WERI-Rb-1 (cell line): ENCODE results near the gene CUTA.
A peak's percentile ranks its signal among the peaks of the same experiment; 100 is the strongest.

ENCODE experiments used
- DNase-seq: peaks from one replicate; pipeline ENCODE4 v3.0.0-alpha.2; 2020
- H3K27ac ChIP-seq: fragments of 250-450 bp; sonication (Bioruptor Pico); 2 replicates; pipeline ENCODE4 v1.5.1; 2020; ENCODE audit warnings: mild to moderate bottlenecking, moderate library complexity
- H3K27me3 ChIP-seq: fragments of 250-450 bp; sonication (Bioruptor Pico); 2 replicates; pipeline ENCODE4 v1.5.1; 2021; ENCODE audit warnings: mild to moderate bottlenecking, low read depth, moderate library complexity; ENCODE audit not compliant: insufficient read depth, severe bottlenecking
- H3K36me3 ChIP-seq: fragments of 250-450 bp; sonication (Bioruptor Pico); 2 replicates; pipeline ENCODE4 v1.5.1; 2020; ENCODE audit warnings: mild to moderate bottlenecking, moderate library complexity
- H3K4me3 ChIP-seq: 2 replicates; pipeline ENCODE4 v1.5.1; 2011; ENCODE audit warnings: low read depth, mild to moderate bottlenecking, control low read depth, low read length
- H3K9me3 ChIP-seq: fragments of 250-450 bp; sonication (Bioruptor Pico); 2 replicates; pipeline ENCODE4 v1.5.1; 2021; ENCODE audit warnings: mild to moderate bottlenecking, moderate library complexity; ENCODE audit not compliant: severe bottlenecking
- TF ChIP-seq, protein P1 (sequence below): IDR thresholded peaks from 2 replicates; pipeline ENCODE4 v1.5.1; 2011; ENCODE audit warnings: low read depth, mild to moderate bottlenecking, control low read depth, inconsistent platforms, low read length

CUTA gene

DNA sequence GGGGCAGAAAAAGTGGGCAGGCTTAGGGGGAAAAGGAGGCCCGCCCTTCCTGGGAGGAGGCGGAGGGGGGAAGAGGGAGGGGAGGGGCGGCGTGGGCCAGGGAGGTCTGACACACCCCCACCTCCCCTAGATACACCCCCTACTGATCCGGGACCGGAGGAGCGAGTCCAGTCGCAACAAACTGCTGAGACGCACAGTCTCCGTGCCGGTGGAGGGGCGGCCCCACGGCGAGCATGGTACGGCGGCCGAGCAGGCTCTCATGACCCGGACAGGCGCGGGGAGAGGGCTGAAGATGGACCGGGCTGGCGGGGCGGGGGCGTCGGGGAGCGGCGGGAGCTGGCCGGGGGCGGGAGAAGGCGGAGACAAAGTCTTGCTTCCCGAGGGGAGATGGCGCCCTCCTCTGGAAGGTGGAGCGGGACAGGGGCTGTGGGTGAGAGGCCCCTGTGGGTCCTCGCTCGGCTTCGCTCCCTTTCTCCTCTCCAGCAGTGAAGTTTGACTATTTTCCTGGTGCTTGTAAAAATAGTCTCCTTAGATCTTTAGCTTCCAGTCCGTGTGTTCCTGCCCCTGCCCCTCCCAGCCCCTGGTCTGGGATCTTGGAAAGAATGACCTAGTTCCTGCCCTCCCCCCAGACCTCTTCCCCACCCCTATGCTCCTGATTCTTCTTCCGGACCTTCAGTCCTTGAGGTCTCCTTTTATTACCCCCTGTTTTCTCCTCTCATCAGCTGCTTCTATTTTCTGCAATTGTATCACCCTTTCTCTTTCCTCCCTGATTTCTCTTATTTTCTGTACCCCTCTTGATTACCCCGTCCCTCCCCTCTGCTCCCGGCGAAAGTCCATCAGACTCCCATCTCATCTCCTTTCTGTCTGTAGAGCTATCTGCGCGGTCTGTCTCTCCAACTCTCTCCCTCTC, 8.0 kb upstream of the CUTA start:
- H3K4me3 ChIP-seq = peak overlapping the region; percentile 49
- H3K36me3 ChIP-seq = peaks cover 64% of the 10 kb centered on the region
- peak; percentile 99 for DNase-seq
- TF ChIP-seq, protein P1, sequence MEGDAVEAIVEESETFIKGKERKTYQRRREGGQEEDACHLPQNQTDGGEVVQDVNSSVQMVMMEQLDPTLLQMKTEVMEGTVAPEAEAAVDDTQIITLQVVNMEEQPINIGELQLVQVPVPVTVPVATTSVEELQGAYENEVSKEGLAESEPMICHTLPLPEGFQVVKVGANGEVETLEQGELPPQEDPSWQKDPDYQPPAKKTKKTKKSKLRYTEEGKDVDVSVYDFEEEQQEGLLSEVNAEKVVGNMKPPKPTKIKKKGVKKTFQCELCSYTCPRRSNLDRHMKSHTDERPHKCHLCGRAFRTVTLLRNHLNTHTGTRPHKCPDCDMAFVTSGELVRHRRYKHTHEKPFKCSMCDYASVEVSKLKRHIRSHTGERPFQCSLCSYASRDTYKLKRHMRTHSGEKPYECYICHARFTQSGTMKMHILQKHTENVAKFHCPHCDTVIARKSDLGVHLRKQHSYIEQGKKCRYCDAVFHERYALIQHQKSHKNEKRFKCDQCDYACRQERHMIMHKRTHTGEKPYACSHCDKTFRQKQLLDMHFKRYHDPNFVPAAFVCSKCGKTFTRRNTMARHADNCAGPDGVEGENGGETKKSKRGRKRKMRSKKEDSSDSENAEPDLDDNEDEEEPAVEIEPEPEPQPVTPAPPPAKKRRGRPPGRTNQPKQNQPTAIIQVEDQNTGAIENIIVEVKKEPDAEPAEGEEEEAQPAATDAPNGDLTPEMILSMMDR = peak; percentile 95
- peak overlapping the region; percentile 79 for H3K27ac ChIP-seq
- H3K9me3 ChIP-seq = no peaks in the 10 kb centered on the region
- H3K27me3 ChIP-seq = no peaks in the 10 kb centered on the region

DNA sequence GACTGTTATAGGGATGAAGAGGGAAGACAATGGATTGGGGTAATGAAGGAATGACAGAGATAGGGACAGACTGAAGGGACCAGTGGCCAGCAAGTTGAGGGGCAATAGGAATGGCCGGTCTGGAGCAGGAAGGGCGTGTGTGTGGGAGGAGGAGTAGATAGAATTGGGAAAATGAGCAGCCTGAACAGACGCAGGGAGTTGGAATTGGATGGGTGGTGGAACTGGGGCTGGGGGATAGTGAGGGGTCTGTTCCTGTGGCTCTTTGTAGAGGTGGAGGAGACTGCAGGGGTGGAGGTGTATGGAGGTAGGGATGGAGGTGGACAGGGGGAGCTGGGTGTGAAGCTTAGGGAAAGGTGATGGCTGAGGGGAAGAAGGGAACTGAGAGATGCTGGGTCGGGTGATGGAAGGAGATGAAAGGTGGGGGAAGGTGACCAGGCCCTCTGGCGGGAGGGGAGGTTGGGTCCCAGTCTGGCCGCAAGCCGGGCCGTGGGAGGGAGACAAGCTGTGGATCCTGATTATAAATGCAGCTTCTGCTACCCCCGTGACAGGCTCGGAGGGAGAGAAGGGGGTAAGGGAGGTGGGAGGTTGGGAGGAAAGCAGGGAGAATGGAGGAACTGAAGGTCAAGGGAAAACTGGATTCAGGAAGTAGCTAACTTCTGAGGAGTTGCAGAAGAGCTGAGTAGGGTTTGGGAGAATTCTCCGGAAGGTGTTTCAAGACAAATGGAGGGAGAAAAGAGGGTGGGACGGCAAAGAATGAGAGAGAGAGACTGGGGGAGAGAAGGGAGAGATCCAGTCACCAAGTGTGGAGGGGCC, 7.2 kb upstream of the CUTA start:
- TF ChIP-seq, protein P1 = no peak
- Histone ChIP-seq H3K27ac (peak overlapping the region; percentile 79), H3K36me3 (peaks cover 56% of the 10 kb centered on the region), H3K27me3 (no peaks in the 10 kb centered on the region), H3K4me3 (peak overlapping the region; percentile 49), H3K9me3 (no peaks in the 10 kb centered on the region)
- DNase-seq = peak; percentile 44

- Histone ChIP-seq H3K36me3 (peaks cover 47% of the 10 kb centered on the region), H3K27ac (no peak overlapping the region), H3K9me3 (no peaks in the 10 kb centered on the region), H3K27me3 (no peaks in the 10 kb centered on the region), H3K4me3 (no peak overlapping the region)
- TF ChIP-seq, protein P1 = no peak
- DNase-seq = no peak
These were observed 5.9 kb upstream of the CUTA start for GRCh38 chr6:33423777-33424176.

DNA sequence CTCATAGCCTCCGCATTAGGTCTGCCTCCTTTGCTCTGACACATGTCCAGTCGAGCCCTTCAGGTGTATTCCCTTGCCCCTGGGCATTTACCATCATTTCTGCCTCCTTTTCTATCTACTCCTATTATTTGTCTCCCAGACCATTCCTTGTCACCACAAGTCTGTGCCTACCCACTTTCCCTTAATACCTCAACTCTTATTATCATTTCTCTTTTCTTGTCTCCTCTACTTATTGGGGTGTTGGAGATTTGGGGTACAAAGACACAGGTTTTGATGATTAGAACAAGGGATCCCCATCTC, 3.4 kb upstream of the CUTA start:
- no peak for DNase-seq
- TF ChIP-seq, protein P1 = no peak
- H3K4me3 ChIP-seq = peak overlapping the region; percentile 51
- H3K9me3 ChIP-seq = no peaks in the 10 kb centered on the region
- peaks cover 50% of the 10 kb centered on the region for H3K36me3 ChIP-seq
- no peaks in the 10 kb centered on the region for H3K27me3 ChIP-seq
- peak overlapping the region; percentile 93 for H3K27ac ChIP-seq

GRCh38 chr6:33420491-33421343, 2.8 kb upstream of the CUTA start:
- Histone ChIP-seq H3K36me3 (peaks cover 55% of the 10 kb centered on the region), H3K9me3 (no peaks in the 10 kb centered on the region), H3K27me3 (no peaks in the 10 kb centered on the region), H3K4me3 (peak overlapping the region; percentile 51), H3K27ac (peak overlapping the region; percentile 93)
- TF ChIP-seq, protein P1 = no peak
- peak; percentile 85 for DNase-seq
